WERI-Rb-1 (cell line): ENCODE measurements around the gene EPB41L4B.

ENCODE experiments used
- DNase-seq: peaks from one replicate; pipeline ENCODE4 v3.0.0-alpha.2; 2020
- H3K27ac ChIP-seq: fragments of 250-450 bp; sonication (Bioruptor Pico); 2 replicates; pipeline ENCODE4 v1.5.1; 2020; ENCODE audit warnings: mild to moderate bottlenecking, moderate library complexity
- H3K27me3 ChIP-seq: fragments of 250-450 bp; sonication (Bioruptor Pico); 2 replicates; pipeline ENCODE4 v1.5.1; 2021; ENCODE audit warnings: mild to moderate bottlenecking, low read depth, moderate library complexity; ENCODE audit not compliant: insufficient read depth, severe bottlenecking
- H3K36me3 ChIP-seq: fragments of 250-450 bp; sonication (Bioruptor Pico); 2 replicates; pipeline ENCODE4 v1.5.1; 2020; ENCODE audit warnings: mild to moderate bottlenecking, moderate library complexity
- H3K4me3 ChIP-seq: 2 replicates; pipeline ENCODE4 v1.5.1; 2011; ENCODE audit warnings: low read depth, mild to moderate bottlenecking, control low read depth, low read length
- H3K9me3 ChIP-seq: fragments of 250-450 bp; sonication (Bioruptor Pico); 2 replicates; pipeline ENCODE4 v1.5.1; 2021; ENCODE audit warnings: mild to moderate bottlenecking, moderate library complexity; ENCODE audit not compliant: severe bottlenecking
- TF ChIP-seq, protein P1 (sequence below): IDR thresholded peaks from 2 replicates; pipeline ENCODE4 v1.5.1; 2011; ENCODE audit warnings: low read depth, mild to moderate bottlenecking, control low read depth, inconsistent platforms, low read length

The EPB41L4B gene

GRCh38 chr9:109256336-109256735, 64.5 kb downstream of the EPB41L4B start:
- DNase-seq = no peak
- H3K4me3 ChIP-seq = no peak overlapping the region
- peaks cover 48% of the 10 kb centered on the region for H3K36me3 ChIP-seq
- no peaks in the 10 kb centered on the region for H3K9me3 ChIP-seq
- H3K27me3 ChIP-seq = no peaks in the 10 kb centered on the region
- TF ChIP-seq, protein P1, sequence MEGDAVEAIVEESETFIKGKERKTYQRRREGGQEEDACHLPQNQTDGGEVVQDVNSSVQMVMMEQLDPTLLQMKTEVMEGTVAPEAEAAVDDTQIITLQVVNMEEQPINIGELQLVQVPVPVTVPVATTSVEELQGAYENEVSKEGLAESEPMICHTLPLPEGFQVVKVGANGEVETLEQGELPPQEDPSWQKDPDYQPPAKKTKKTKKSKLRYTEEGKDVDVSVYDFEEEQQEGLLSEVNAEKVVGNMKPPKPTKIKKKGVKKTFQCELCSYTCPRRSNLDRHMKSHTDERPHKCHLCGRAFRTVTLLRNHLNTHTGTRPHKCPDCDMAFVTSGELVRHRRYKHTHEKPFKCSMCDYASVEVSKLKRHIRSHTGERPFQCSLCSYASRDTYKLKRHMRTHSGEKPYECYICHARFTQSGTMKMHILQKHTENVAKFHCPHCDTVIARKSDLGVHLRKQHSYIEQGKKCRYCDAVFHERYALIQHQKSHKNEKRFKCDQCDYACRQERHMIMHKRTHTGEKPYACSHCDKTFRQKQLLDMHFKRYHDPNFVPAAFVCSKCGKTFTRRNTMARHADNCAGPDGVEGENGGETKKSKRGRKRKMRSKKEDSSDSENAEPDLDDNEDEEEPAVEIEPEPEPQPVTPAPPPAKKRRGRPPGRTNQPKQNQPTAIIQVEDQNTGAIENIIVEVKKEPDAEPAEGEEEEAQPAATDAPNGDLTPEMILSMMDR = no peak
- H3K27ac ChIP-seq = no peak overlapping the region

DNA sequence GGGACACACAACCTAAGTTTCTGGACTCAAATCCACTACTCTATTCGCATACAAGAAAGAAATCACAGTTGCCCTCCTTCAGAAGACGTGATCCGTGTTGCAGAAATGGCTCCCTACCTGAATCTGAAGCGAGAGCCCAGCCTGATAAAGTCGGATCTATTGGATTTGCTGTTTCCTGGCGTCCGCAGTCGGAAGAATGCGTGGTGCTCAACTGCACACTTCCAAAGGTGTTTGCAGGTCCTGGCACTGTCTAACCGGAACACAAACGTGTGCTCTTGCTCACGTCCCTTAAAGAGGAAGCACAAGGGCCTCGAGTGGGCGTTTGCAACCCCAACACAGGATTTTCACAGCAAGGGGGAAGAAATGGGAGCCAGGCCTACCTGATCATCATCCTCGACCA, 65.5 kb downstream of the EPB41L4B start:
- TF ChIP-seq, protein P1 = no peak
- no peaks in the 10 kb centered on the region for H3K27me3 ChIP-seq
- no peak overlapping the region for H3K4me3 ChIP-seq
- no peak overlapping the region for H3K27ac ChIP-seq
- no peaks in the 10 kb centered on the region for H3K9me3 ChIP-seq
- peaks cover 54% of the 10 kb centered on the region for H3K36me3 ChIP-seq
- DNase-seq = no peak

DNA sequence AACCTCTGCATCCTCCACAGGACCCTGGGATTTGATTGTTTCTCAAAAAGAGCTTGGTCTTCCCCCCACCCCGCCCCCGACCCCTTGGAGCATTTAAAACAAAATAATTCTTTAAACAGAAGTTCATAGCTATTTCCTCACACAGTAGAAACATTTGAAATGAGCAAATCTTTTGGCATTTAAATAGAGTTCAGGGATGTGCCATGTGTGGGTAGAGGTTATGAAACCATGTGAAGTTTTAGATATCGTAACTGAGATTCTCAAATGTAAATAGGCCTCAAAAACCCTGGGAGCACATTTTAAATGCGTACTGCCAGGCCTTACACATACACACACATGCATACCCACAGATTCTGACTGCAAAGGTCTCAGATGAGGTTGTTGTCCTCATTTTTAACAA, 66.5 kb downstream of the EPB41L4B start:
- TF ChIP-seq, protein P1 = no peak
- no peak overlapping the region for H3K27ac ChIP-seq
- peaks cover 55% of the 10 kb centered on the region for H3K36me3 ChIP-seq
- no peak overlapping the region for H3K4me3 ChIP-seq
- H3K27me3 ChIP-seq = no peaks in the 10 kb centered on the region
- DNase-seq = no peak
- H3K9me3 ChIP-seq = no peaks in the 10 kb centered on the region

DNA sequence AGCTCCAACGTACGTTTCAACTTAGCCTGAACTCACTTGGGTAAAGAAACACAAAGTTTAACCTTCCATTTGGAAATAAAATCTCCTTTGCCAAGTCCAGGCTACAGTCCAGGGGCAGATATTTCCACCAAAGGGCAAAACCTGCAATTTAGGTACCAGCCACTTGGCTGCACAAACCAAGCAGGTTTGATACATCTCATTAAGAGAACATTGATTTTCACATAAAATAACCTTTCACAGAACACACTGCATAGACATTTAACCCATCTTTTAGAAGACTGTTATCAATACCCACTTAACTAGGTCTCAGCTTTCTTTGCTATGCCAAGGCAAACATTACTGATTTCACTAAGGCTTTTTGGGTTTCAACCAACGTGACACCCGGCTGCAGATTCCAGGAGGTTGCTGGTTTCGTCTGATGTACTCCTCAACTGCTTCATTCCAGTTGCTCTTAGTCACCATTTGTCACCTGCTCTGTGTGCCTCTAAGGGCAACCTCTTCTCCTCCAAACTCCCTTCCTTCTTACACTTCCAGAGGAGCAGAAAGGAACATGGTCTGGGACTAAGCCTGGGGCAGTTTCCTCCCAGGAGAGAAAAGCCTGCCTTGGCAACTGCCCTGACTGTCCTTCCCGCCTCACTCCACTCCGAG, 67.1 kb downstream of the EPB41L4B start:
- H3K27me3 ChIP-seq = no peaks in the 10 kb centered on the region
- H3K4me3 ChIP-seq = no peak overlapping the region
- DNase-seq = no peak
- H3K27ac ChIP-seq = no peak overlapping the region
- no peaks in the 10 kb centered on the region for H3K9me3 ChIP-seq
- TF ChIP-seq, protein P1 = no peak
- peaks cover 55% of the 10 kb centered on the region for H3K36me3 ChIP-seq

DNA sequence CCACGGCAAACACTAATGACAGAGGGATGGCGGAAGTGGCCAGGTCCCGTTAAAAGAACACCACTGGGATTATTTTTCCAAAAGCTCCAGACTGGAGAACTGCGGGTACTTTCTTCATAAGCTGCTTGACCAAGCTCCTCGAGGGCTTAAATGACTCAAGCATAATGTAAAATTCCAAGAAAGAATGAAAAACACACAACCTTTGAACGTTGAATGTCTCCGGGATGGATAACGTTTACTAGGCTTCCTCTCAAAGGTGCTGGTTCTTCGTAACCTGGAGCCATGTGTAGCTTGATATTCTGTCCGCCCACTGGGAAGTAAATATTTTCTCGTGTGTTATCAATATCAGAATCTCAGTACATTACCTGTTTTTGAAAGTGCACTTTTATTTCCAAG, 67.6 kb downstream of the EPB41L4B start:
- no peaks in the 10 kb centered on the region for H3K9me3 ChIP-seq
- no peaks in the 10 kb centered on the region for H3K27me3 ChIP-seq
- TF ChIP-seq, protein P1 = no peak
- H3K4me3 ChIP-seq = no peak overlapping the region
- peaks cover 58% of the 10 kb centered on the region for H3K36me3 ChIP-seq
- no peak overlapping the region for H3K27ac ChIP-seq
- DNase-seq = no peak

DNA sequence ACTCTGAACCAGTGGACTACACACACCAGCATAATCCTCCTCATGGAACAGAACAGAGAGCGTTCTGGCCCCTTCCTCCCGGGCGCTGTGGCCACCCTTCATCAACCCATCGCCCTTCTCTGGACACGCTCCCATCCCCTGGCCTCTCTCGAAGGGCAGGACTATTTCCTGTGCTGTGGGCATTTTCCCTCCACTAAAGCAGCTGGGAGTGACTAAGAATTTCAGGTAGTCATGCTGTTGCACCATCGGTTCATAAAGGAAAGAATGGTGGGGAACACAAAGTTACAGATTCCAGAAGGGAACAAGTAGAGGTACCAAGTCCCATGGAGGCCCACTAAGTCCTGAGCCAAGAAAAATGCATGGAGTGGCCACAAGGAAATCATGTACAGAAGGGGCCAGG, 68.6 kb downstream of the EPB41L4B start:
- no peak overlapping the region for H3K4me3 ChIP-seq
- H3K27ac ChIP-seq = no peak overlapping the region
- no peaks in the 10 kb centered on the region for H3K9me3 ChIP-seq
- H3K36me3 ChIP-seq = peaks cover 51% of the 10 kb centered on the region
- TF ChIP-seq, protein P1 = no peak
- DNase-seq = no peak
- no peaks in the 10 kb centered on the region for H3K27me3 ChIP-seq
